Peyer's patch (tissue), 4 donors: ENCODE measurements around the gene EIPR1.

Experiments
- CTCF ChIP-seq, 6 experiments: fragments of 450-650 bp in 4 of 6; fragments of 200-600 bp in 2 of 6; sonication (generic) in 1 of 6; IDR thresholded peaks; one replicate each; pipeline ENCODE4 v1.5.1; 2017 to 2019; ENCODE audit warnings: antibody characterized with exemption in 6 of 6, mild to moderate bottlenecking in 3 of 6, moderate library complexity in 1 of 6
- POLR2A ChIP-seq, 2 donors: fragments of 450-650 bp; IDR thresholded peaks; one replicate each; pipeline ENCODE4 v1.5.1; 2017; ENCODE audit warnings: antibody characterized with exemption in 2 of 2, mild to moderate bottlenecking in 2 of 2, moderate library complexity in 2 of 2

GRCh38 chr2:3379647-3380534 lies 2.3 kb upstream of the EIPR1 start, which contains the start of gene TRAPPC12:
- TF ChIP-seq CTCF (IDR thresholded peaks at IDR 0.05) (peak in 4 of 6 experiments; percentile 24 to 39 (median 36)), POLR2A (IDR thresholded peaks at IDR 0.05) (peak; percentile 71 to 84)
